ENCODE results near the gene NAT9. TPM values are rescaled to one million over a fixed set of nuclear protein-coding genes. Genes with fewer than 3 reads are reported as not detected.

The NAT9 gene
- total RNA-seq, 1 donor from 2014 or later = 31.3 TPM

DNA sequence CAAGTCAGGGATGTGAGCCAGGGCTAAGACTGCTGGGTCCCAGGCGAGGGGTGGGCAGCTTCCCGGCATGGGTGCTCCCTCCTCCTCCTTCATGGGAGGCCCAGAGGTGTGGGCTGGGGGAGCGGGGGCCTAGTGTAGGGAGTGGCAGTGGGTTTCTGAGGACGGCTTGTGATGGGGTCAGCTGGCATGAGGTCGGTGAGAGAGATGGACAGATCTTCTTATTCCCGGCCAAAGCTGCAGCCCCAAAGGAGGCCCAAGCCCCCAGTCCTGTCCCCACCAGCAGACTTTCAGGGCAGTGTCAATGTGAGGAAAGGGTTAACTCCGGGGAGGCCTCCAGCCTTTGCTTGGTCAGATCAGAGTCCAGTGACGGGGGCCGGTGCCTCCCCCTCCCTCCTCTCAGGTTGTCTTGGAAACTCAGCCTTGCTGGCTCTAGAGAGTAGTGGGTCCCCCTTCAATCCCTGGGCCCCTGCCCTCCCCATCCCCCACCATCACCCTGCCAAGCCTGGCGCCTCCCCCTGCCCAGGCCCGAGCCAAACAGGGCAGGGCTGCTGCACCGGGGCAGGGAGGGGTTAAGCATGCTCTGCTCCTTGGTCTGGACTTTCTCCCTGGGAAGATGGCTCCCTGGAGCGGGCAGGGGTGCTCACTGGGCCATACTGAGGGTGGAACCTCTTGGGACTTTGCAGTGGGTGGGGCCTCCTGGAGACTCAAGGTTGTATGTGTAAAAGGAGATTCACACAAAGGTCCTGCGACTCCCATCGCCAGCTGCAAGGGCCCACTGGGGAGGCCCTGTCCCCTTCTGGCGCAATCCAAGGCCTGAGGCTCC lies 12.4 kb downstream of the NAT9 start:
- no peak for DNase-seq (ENCODE audit: low read depth, low spot score)

DNA sequence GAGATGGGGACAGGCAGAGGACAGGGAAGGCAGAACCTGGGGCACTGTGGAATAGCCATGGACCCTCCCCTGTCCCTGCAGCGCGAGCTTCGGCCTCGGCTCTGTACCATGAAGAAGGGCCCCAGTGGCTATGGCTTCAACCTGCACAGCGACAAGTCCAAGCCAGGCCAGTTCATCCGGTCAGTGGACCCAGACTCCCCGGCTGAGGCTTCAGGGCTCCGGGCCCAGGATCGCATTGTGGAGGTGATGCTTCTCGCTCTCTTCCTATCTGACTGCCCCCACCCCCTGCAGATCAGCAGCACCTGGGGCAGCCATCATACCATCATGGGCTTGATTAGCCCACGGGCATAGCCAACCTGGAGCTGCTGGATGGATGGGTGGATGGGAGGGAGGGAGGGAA lies 14.2 kb downstream of the NAT9 start:
- DNase-seq (ENCODE audit: low read depth, low spot score) = no peak

DNA sequence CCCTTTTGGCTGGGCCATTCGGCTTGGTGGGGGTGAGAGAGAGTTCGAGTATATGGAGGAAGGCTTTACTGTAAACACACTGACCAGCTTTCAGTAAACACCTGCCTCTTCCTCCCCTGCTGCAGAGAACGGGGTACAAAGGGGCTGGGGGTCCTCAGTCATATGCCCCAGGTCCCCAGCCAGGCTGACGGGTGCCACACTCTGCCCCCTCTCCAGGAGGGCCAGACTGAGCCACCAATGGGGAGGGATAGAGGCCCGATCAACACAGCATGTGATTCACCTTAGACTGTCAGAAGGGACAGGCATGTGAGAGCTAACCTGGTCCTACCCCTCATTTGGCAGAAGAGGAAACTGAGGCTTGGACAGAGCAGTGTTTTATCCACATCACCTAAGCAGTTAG lies 14.7 kb downstream of the NAT9 start:
- DNase-seq (ENCODE audit: low read depth, low spot score) = no peak

GRCh38 chr17:74760404-74761105 lies 15.6 kb downstream of the NAT9 start:
- no peak for DNase-seq (ENCODE audit: low read depth, low spot score)

GRCh38 chr17:74759941-74760340 lies 16.2 kb downstream of the NAT9 start:
- DNase-seq (ENCODE audit: low read depth, low spot score) = no peak

DNA sequence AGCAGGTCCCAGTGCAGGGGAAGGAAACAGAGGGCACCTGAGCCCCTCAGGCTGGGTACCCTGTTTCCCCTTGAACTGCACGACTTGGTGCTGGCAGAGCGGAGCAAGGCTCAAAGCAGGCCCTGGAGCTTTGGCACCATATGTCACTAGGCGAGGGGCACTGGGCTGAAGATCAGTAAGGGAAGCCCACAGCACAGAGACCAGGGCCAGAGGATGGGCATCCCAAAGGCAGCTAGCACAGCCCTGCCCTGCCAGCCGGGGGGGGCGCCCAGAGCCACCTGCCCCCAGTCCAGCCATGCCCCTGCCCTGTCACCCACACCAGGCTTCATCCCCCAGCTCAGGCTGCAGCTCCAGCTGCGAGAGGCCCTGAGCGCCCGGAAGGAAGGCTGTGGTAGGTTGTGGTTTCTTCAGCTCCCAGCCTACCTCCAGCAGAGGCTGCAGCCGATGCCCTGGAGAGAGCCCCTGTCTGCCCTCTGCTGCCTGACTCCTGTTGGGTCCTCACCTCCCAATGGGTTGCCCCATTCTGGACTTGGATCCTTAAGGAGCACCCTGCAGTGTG lies 16.8 kb downstream of the NAT9 start:
- DNase-seq (ENCODE audit: low read depth, low spot score) = no peak

DNA sequence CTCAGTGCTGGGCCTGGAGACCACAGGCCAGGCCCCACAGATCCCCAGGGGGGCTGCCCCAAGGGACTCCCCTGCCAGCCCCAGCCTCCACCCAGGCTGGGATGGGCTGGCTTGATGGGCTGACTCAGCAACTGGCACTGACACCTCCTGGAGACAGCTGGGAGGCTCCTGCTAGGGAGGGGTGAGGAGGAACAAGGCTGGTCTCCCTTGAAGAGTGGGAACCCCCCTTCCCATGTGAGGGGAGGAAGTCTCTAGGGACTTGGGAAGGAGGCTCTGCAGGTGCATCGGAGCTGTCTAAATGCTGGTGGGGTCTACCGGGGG lies 17.3 kb downstream of the NAT9 start:
- no peak for DNase-seq (ENCODE audit: low read depth, low spot score)

GRCh38 chr17:74757931-74758847 lies 18.0 kb downstream of the NAT9 start:
- DNase-seq (ENCODE audit: low read depth, low spot score) = no peak

- DNase-seq (ENCODE audit: low read depth, low spot score) = no peak
These were observed 18.6 kb downstream of the NAT9 start for GRCh38 chr17:74757502-74757901.

DNA sequence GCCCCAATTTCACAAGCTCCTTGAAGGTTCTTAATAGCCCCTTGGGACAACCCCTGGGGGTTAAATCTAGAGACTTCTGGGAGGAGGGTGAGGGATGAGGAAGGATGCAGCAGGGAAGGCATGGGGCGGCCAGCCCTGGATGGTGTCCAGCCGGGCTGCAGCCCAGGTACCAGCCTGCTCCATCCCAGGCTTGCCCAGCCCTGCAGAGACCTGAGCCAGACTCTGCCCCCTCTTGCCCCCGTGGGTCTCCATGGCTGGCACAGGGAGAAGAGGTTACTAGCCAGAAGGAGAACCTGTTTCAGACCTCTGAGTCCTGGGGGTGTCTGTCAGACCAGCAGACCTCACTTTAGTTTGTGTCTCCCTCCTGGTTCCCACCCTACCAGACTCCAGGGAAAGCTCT lies 19.3 kb downstream of the NAT9 start:
- DNase-seq (ENCODE audit: low read depth, low spot score) = no peak

DNA sequence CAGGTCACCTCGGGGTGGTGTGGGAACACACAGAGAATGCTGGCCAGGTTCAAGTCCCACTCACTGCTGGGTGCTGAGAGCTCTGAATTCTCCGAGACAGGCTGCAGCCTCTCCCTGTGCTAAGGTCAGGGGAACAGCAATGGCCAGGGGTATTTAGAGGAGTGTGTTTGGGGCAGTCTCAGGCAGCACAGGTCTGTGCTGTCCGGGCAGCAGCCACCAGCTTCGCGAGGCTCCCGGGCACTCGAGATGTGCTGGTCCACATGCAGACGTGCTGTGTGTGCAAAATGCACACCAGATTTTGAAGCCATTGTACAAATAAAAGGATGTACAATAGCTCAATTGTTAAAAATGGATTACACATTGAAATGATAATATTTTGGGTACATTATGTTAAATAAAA lies 20.6 kb downstream of the NAT9 start:
- no peak for DNase-seq (ENCODE audit: low read depth, low spot score)

DNA sequence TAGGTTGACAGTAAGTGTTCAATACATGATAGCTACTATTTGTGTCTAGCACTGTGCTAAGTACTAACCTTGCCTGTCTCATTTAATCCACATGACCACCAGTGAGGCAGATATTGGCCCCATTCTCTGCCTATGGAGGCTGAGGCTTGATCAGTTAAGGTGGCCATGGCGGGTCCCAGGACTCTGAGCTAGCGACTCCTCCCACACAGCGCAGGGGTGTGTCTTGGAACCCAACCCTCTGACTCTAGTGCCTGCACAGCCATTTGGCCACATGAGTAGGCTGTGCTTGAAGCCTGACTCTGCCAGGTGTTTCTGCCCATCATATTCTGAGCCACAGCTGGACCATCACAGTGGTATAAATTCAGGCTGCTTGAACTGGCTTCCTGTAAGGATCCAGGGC lies 21.3 kb downstream of the NAT9 start:
- no peak for DNase-seq (ENCODE audit: low read depth, low spot score)

GRCh38 chr17:74752822-74753401 lies 23.2 kb downstream of the NAT9 start:
- DNase-seq (ENCODE audit: low read depth, low spot score) = no peak

DNA sequence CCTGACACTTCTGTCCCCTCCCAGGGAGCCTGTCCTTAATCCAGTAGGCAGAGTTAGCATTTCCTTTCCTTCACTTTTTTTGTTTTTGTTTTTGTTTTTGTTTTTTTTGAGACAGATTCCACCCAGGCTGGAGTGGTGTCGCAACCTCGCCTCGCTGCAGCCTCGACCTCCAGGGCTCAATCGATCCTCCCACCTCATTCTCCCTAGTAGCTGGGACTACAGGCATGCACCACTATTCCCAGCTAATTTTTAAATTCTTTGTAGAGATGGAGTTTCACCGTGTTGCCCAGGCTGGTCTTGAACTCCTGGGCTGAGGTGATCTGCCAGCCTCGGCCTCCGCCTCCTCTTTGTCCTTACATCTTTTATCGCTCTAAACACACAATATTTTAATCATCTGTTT lies 23.7 kb downstream of the NAT9 start:
- DNase-seq (ENCODE audit: low read depth, low spot score) = no peak

DNA sequence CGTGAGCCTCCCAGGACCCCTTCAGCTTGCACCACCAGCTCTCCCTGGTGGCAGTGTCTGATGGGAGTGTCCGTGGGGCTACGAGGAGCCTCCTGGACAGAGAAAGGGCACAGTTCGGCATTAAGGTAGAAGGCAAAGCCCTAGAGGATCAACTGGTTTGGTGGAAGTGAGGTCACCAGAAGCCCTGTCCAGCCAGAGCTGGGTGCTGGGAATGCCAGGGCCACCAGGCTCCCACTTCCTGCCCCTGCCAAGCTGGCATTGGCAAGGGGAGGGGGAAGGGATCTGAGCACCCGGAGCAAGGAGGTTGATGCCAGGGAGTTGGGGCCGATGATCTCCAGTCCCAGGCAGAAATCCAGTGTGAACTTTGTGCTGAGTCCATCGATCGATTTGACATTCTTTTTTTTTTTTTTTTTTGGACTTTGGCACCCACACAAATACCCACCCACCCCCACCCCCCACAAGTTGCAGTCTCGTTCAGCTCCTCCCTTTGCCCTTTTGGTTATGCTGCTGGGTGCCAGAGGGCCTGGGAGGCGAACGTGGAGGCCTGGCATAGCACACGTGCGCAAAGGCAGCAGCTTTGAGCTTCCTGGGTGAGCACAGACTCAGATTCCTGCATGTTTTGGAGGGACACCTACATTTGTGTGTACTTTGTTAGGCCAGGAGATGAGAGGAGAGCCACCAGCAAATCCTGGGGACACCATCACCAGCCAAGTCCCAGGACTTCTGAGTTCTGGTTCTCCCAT lies 25.6 kb downstream of the NAT9 start:
- DNase-seq (ENCODE audit: low read depth, low spot score) = no peak

DNA sequence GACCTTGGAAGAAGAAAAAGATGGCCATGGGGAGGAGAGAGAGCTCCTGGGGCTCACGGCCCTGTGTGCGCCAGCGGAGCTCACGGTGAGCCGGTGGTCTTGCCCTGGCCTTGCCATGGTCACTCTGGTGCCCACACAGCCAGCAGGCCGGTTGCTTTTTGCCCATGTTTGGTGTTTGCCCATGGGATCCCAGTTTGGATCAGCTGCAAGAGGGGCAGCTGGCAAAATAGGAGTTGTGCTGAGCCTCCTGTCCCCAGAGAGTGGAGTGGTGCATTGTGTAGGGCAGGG lies 26.2 kb downstream of the NAT9 start:
- no peak for DNase-seq (ENCODE audit: low read depth, low spot score)

DNA sequence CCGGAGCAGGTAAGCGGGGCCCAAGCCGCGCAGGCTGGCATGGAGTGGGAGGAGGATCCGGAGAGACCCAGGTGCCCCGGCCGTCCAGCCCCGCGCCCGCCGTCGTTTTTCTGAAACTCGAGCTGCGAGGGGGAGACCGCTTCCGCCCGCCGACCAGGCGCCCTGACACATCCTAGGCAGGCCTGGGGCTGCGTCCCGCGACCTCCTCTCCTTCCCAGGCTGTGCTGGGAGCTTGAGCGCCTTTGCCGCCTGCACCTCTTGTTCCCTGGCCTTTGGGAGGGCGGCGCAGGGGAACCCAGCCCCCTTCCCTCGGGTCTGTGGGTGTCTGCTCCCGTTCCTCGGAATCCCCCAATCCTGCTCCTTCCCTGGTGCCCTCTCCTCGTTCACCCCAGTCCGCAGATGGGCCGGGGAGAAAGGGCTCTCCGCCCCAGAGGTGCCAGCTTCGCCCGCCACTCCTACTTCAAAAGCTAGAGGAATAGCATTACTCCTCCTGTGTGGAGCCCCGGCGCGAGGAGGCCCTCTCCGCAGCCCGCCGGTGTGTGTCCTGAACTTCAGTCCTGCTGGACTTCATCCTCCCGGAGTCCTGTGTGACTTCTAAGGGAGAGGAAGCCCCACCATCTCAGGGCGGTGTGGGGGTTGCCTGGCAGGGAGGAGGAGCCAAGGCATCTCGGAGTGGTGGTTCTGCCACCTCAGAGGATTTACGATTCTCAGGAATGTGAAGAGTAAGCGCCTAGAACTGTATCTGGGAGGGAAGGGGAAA lies 26.7 kb downstream of the NAT9 start:
- DNase-seq (ENCODE audit: low read depth, low spot score) = no peak

DNA sequence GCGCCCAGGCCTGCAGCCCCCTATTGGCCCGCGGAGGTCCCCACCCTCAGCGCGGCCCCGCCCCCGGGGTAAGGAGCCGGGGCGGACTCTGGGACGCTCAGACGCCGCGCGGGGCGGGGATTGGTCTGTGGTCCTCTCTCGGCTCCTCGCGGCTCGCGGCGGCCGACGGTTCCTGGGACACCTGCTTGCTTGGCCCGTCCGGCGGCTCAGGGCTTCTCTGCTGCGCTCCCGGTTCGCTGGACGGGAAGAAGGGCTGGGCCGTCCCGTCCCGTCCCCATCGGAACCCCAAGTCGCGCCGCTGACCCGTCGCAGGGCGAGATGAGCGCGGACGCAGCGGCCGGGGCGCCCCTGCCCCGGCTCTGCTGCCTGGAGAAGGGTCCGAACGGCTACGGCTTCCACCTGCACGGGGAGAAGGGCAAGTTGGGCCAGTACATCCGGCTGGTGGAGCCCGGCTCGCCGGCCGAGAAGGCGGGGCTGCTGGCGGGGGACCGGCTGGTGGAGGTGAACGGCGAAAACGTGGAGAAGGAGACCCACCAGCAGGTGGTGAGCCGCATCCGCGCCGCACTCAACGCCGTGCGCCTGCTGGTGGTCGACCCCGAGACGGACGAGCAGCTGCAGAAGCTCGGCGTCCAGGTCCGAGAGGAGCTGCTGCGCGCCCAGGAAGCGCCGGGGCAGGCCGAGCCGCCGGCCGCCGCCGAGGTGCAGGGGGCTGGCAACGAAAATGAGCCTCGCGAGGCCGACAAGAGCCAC lies 27.4 kb downstream of the NAT9 start, which contains the start of gene NHERF1:
TSS of gene NHERF1 (plus strand) at position 100 of the 750 bp plus-strand sequence. CDS start at position 319, 219 bp downstream.
- DNase-seq (ENCODE audit: low read depth, low spot score) = peak; percentile 45

DNA sequence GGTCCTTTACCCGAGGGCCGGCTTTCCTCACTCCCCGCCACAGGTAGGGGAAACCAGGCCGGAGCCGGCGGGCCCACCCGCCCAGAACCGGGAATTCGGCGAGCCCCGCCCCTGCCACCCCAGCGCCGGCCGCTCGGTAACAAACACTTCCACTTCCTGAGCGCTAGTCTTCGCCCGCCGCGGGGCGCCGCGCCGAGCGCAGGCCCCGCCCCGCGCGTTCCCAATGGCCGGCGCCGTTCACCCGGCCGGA lies 27.9 kb downstream of the NAT9 start:
- no peak for DNase-seq (ENCODE audit: low read depth, low spot score)

GRCh38 chr17:74746922-74747321 lies 29.2 kb downstream of the NAT9 start:
- no peak for DNase-seq (ENCODE audit: low read depth, low spot score)
